Neural cell (in vitro differentiated cells): ENCODE results near the gene C5. TPM values are rescaled to one million over a fixed set of nuclear protein-coding genes. Genes with fewer than 3 reads are reported as not detected.

Experiments
- H2AFZ ChIP-seq: fragments of 200-600, 300-800 bp; sonication (generic), shearing (Covaris generic); 2 replicates; pipeline ENCODE4 v1.6.0; 2014; ENCODE audit warnings: low read depth, mild to moderate bottlenecking, antibody characterized with exemption, low read length, moderate library complexity
- H3F3A ChIP-seq: fragments of 200-600 bp; shearing (Covaris generic); 2 replicates; pipeline ENCODE4 v1.6.1; 2016; ENCODE audit warnings: mild to moderate bottlenecking, moderate library complexity, mixed read lengths, antibody characterized with exemption, low read length; ENCODE audit not compliant: insufficient read depth, poor library complexity, severe bottlenecking
- H3K27ac ChIP-seq: fragments of 200-600, 300-800 bp; sonication (generic), shearing (Covaris generic); 2 replicates; pipeline ENCODE4 v1.5.1; 2014; ENCODE audit warnings: mild to moderate bottlenecking, low read length, moderate library complexity
- H3K27me3 ChIP-seq: fragments of 300-800, 200-600 bp; sonication (generic), shearing (Covaris generic); 2 replicates; pipeline ENCODE4 v1.6.0; 2014; ENCODE audit warnings: mild to moderate bottlenecking, low read depth, low read length, moderate library complexity; ENCODE audit not compliant: insufficient read depth
- H3K36me3 ChIP-seq: fragments of 300-800, 200-600 bp; sonication (generic), shearing (Covaris generic); 2 replicates; pipeline ENCODE4 v1.5.1; 2014; ENCODE audit warnings: mild to moderate bottlenecking, antibody characterized with exemption, low read length, moderate library complexity; ENCODE audit not compliant: insufficient read depth
- H3K4me2 ChIP-seq: fragments of 300-800, 200-600 bp; sonication (generic), shearing (Covaris generic); 2 replicates; pipeline ENCODE4 v1.6.0; 2014; ENCODE audit warnings: mild to moderate bottlenecking, low read length
- H3K4me3 ChIP-seq: fragments of 300-800, 200-600 bp; sonication (generic), shearing (Covaris generic); 2 replicates; pipeline ENCODE4 v1.5.1; 2014; ENCODE audit warnings: mild to moderate bottlenecking, low read length, moderate library complexity
- H3K79me2 ChIP-seq: fragments of 200-600 bp; shearing (Covaris generic); replicated peaks from 2 replicates; pipeline ENCODE4 v1.6.0; 2014; ENCODE audit warnings: mild to moderate bottlenecking, low read length, moderate library complexity; ENCODE audit not compliant: insufficient read depth
- H3K9ac ChIP-seq: fragments of 300-800, 200-600 bp; sonication (generic), shearing (Covaris generic); 2 replicates; pipeline ENCODE4 v1.6.1; 2016; ENCODE audit warnings: mild to moderate bottlenecking, low read length, mixed read lengths
- H3K9me2 ChIP-seq: fragments of 200-600 bp; shearing (Covaris generic); 2 replicates; pipeline ENCODE4 v1.6.1; 2016; ENCODE audit warnings: mild to moderate bottlenecking, low read length, mixed read lengths; ENCODE audit not compliant: insufficient read depth
- H3K9me3 ChIP-seq: fragments of 200-600, 300-800 bp; sonication (generic), shearing (Covaris generic); 2 replicates; pipeline ENCODE4 v1.6.1; 2016; ENCODE audit warnings: mild to moderate bottlenecking, mixed run types, low read length, moderate library complexity, mixed read lengths
- H4K20me1 ChIP-seq: fragments of 200-600 bp; shearing (Covaris generic); 2 replicates; pipeline ENCODE4 v1.6.1; 2016; ENCODE audit warnings: mild to moderate bottlenecking, mixed run types; ENCODE audit not compliant: insufficient read depth
- CTCF ChIP-seq: fragments of 450-650 bp; IDR thresholded peaks from 2 replicates; pipeline ENCODE4 v1.5.1; 2014; ENCODE audit warnings: antibody characterized with exemption, mild to moderate bottlenecking, moderate library complexity; ENCODE audit not compliant: poor library complexity, severe bottlenecking
- EP300 ChIP-seq: fragments of 450-650 bp; conservative IDR thresholded peaks from 2 replicates; pipeline ENCODE4 v1.6.1; 2014; ENCODE audit warnings: antibody characterized with exemption, mild to moderate bottlenecking, moderate library complexity; ENCODE audit not compliant: poor library complexity, severe bottlenecking
- EZH2 ChIP-seq: fragments of 200-600, 300-800 bp; shearing (Covaris generic), sonication (generic); IDR thresholded peaks from 2 replicates; pipeline ENCODE4 v1.6.1; 2014; ENCODE audit warnings: antibody characterized with exemption, low read length, borderline replicate concordance, mild to moderate bottlenecking; ENCODE audit not compliant: insufficient read depth, poor library complexity, severe bottlenecking
- MXI1 ChIP-seq: fragments of 450-650 bp; conservative IDR thresholded peaks from 2 replicates; pipeline ENCODE4 v1.6.1; 2014; ENCODE audit warnings: antibody characterized with exemption, mild to moderate bottlenecking; ENCODE audit not compliant: poor library complexity, severe bottlenecking
- POLR2AphosphoS5 ChIP-seq: IDR thresholded peaks from 2 replicates; pipeline ENCODE4 v1.6.1; 2012
- RAD21 ChIP-seq: fragments of 450-650 bp; conservative IDR thresholded peaks from 2 replicates; pipeline ENCODE4 v1.6.1; 2014; ENCODE audit warnings: antibody characterized with exemption, mild to moderate bottlenecking, moderate library complexity
- REST ChIP-seq: IDR thresholded peaks from 2 replicates; pipeline ENCODE4 v1.6.1; 2012; ENCODE audit warnings: borderline replicate concordance
- SMC3 ChIP-seq: fragments of 450-650 bp; conservative IDR thresholded peaks from 2 replicates; pipeline ENCODE4 v1.6.1; 2014; ENCODE audit warnings: antibody characterized with exemption, mild to moderate bottlenecking, moderate library complexity; ENCODE audit not compliant: poor library complexity
- TAF1 ChIP-seq: IDR thresholded peaks from 2 replicates; pipeline ENCODE4 v1.6.1; 2012; ENCODE audit warnings: low read depth
- polyA plus RNA-seq: library from polyadenylated mRNA; depleted of rRNA; stranded (reverse); fragments of >200 nt; gene quantifications from 2 replicates; pipeline ENCODE4 v1.2.3, GENCODE V29; 2014

The C5 gene
- polyA plus RNA-seq, 1 donor from 2014 or later, result 3.8 TPM

GRCh38 chr9:120951960-120952618, 98.0 kb downstream of the C5 start:
- H3K79me2 ChIP-seq, result no peaks in the 10 kb centered on the region
- no peak overlapping the region for H3K9ac ChIP-seq
- H3K4me2 ChIP-seq, result no peak overlapping the region
- no peaks in the 10 kb centered on the region for H4K20me1 ChIP-seq
- H3K9me2 ChIP-seq, result no peaks in the 10 kb centered on the region
- H3K4me3 ChIP-seq, result no peak overlapping the region
- H3K9me3 ChIP-seq, result no peaks in the 10 kb centered on the region
- H3F3A ChIP-seq, result no peaks in the 10 kb centered on the region
- no peaks in the 10 kb centered on the region for H3K36me3 ChIP-seq
- no peak overlapping the region for H2AFZ ChIP-seq
- no peak for TF ChIP-seq SMC3
- no peak for TF ChIP-seq POLR2AphosphoS5
- TF ChIP-seq REST, result no peak
- H3K27me3 ChIP-seq, result no peaks in the 10 kb centered on the region
- H3K27ac ChIP-seq, result no peak overlapping the region

- Histone ChIP-seq H3K27me3 (no peaks in the 10 kb centered on the region), H3K9ac (no peak overlapping the region), H3K9me2 (no peaks in the 10 kb centered on the region), H3K4me2 (no peak overlapping the region), H2AFZ (no peak overlapping the region), H3K4me3 (no peak overlapping the region), H3K27ac (no peak overlapping the region), H4K20me1 (no peaks in the 10 kb centered on the region), H3K36me3 (no peaks in the 10 kb centered on the region), H3K79me2 (no peaks in the 10 kb centered on the region), H3K9me3 (no peaks in the 10 kb centered on the region), H3F3A (no peaks in the 10 kb centered on the region)
- TF ChIP-seq SMC3 (no peak), CTCF (no peak)
Observed at GRCh38 chr9:120950421-120951388, 99.4 kb downstream of the C5 start.

GRCh38 chr9:120949290-120949689, 100.8 kb downstream of the C5 start:
- no peaks in the 10 kb centered on the region for H3K79me2 ChIP-seq
- no peaks in the 10 kb centered on the region for H4K20me1 ChIP-seq
- H3K36me3 ChIP-seq, result no peaks in the 10 kb centered on the region
- H3K27ac ChIP-seq, result no peak overlapping the region
- H3F3A ChIP-seq, result no peaks in the 10 kb centered on the region
- no peak for TF ChIP-seq REST
- no peak for TF ChIP-seq CTCF
- no peak for TF ChIP-seq EP300
- no peak for TF ChIP-seq RAD21
- no peak for TF ChIP-seq MXI1
- no peak for TF ChIP-seq TAF1
- no peak for TF ChIP-seq EZH2
- TF ChIP-seq POLR2AphosphoS5, result no peak
- H2AFZ ChIP-seq, result no peak overlapping the region
- H3K9me3 ChIP-seq, result no peaks in the 10 kb centered on the region
- no peaks in the 10 kb centered on the region for H3K9me2 ChIP-seq
- no peak overlapping the region for H3K4me3 ChIP-seq
- H3K4me2 ChIP-seq, result no peak overlapping the region
- no peaks in the 10 kb centered on the region for H3K27me3 ChIP-seq
- H3K9ac ChIP-seq, result no peak overlapping the region
